PC-3 (cell line): ENCODE data around the gene LTA4H. TPM values are rescaled to one million over a fixed set of nuclear protein-coding genes. Genes with fewer than 3 reads are reported as not detected.

Experiments used
- ATAC-seq: fragments of 200-7000 bp; cut with Tn5 transposase; 2 replicates; pipeline ENCODE4 v1.9.1; 2020; ENCODE audit warnings: mild to moderate bottlenecking, moderate library complexity
- BruUV-seq: library from RNA; stranded (reverse); fragments of 400-500 nt; replicated peaks from 2 replicates; lab custom pipeline; 2021; lab: Mats Ljungman, UMichigan
- CTCF ChIA-PET: fragments of 300-600 bp; sonication (Branson Sonifier 250); formaldehyde crosslinking; loops from one replicate; lab custom pipeline; 2022; ENCODE audit warnings: antibody characterized with exemption; lab: Charles Lee
- POLR2A ChIA-PET: fragments of 300-600 bp; sonication (Branson Sonifier 250); formaldehyde crosslinking; loops from one replicate; lab custom pipeline; 2022; ENCODE audit warnings: antibody characterized with exemption; ENCODE audit not compliant: unreplicated experiment; lab: Charles Lee
- DNase-seq: peaks from one replicate; pipeline ENCODE4 v3.0.0-alpha.2; 2015
- H2AFZ ChIP-seq: fragments of 300-600 bp; sonication (generic); 2 replicates; pipeline ENCODE4 v1.6.0; 2016; ENCODE audit warnings: antibody characterized with exemption, low read length
- H3F3A ChIP-seq: fragments of 300-600 bp; sonication (generic); one replicate; pipeline ENCODE4 v1.6.0; 2017; ENCODE audit warnings: antibody characterized with exemption, low read length, control low read depth, mild to moderate bottlenecking; ENCODE audit not compliant: unreplicated experiment
- H3K27ac ChIP-seq: fragments of 300-600 bp; sonication (generic); 2 replicates; pipeline ENCODE4 v1.5.1; 2016; ENCODE audit warnings: mild to moderate bottlenecking, low read length
- H3K27me3 ChIP-seq: fragments of 300-600 bp; sonication (generic); 2 replicates; pipeline ENCODE4 v1.6.1; 2016; ENCODE audit warnings: low read length, mixed read lengths
- H3K36me3 ChIP-seq: fragments of 300-600 bp; sonication (generic); 2 replicates; pipeline ENCODE4 v1.6.1; 2016; ENCODE audit warnings: low read depth, mixed run types, low read length, mixed read lengths
- H3K4me1 ChIP-seq: fragments of 300-600 bp; sonication (generic); 2 replicates; pipeline ENCODE4 v1.5.1; 2016; ENCODE audit warnings: low read length; ENCODE audit not compliant: insufficient read depth
- H3K4me2 ChIP-seq: fragments of 300-600 bp; sonication (generic); 2 replicates; pipeline ENCODE4 v1.6.0; 2016; ENCODE audit warnings: low read length
- H3K4me3 ChIP-seq: fragments of 300-600 bp; sonication (generic); 2 replicates; pipeline ENCODE4 v1.5.1; 2016; ENCODE audit warnings: mild to moderate bottlenecking, low read length, mixed read lengths
- H3K79me2 ChIP-seq: fragments of 300-600 bp; sonication (generic); 2 replicates; pipeline ENCODE4 v1.6.1; 2017; ENCODE audit warnings: low read length, mixed read lengths
- H3K9ac ChIP-seq: fragments of 300-600 bp; sonication (generic); 2 replicates; pipeline ENCODE4 v1.6.0; 2016; ENCODE audit warnings: mild to moderate bottlenecking, low read length
- H3K9me2 ChIP-seq: fragments of 300-600 bp; sonication (generic); replicated peaks from 2 replicates; pipeline ENCODE4 v1.6.1; 2016; ENCODE audit warnings: mixed run types, low read length, mixed read lengths
- H3K9me3 ChIP-seq: fragments of 300-600 bp; sonication (generic); 2 replicates; pipeline ENCODE4 v1.6.1; 2016; ENCODE audit warnings: low read length, mixed read lengths
- H4K20me1 ChIP-seq: fragments of 300-600 bp; sonication (generic); 2 replicates; pipeline ENCODE4 v1.6.1; 2016; ENCODE audit warnings: low read length, mixed read lengths
- EZH2 ChIP-seq: fragments of 300-600 bp; sonication (generic); IDR thresholded peaks from one replicate; pipeline ENCODE4 v1.6.1; 2017; ENCODE audit warnings: antibody characterized with exemption, mild to moderate bottlenecking, low read length; ENCODE audit not compliant: unreplicated experiment
- EZH2phosphoT487 ChIP-seq: fragments of 300-600 bp; sonication (generic); IDR thresholded peaks from 2 replicates; pipeline ENCODE4 v1.6.1; 2018; ENCODE audit warnings: mild to moderate bottlenecking, antibody characterized with exemption, low read length, borderline replicate concordance
- intact Hi-C: fragments of 100-400 bp; cut with micrococcal nuclease; formaldehyde crosslinking; loops from 2 replicates; pipeline ENCODE4 v1.9.0; 2023
- total RNA-seq: library from RNA; depleted of rRNA; stranded (reverse); fragments of >200 nt; gene quantifications from 2 replicates; pipeline ENCODE4 v1.2.3, GENCODE V29; 2014
- TF ChIP-seq, protein P1 (sequence below): fragments of 300-600 bp; sonication (generic); conservative IDR thresholded peaks from 2 replicates; pipeline ENCODE4 v1.5.1; 2017; ENCODE audit warnings: antibody characterized with exemption, low read depth, mild to moderate bottlenecking, low read length

The LTA4H gene
- total RNA-seq, 1 experiment from 2014 or later = 58.4 TPM

DNA sequence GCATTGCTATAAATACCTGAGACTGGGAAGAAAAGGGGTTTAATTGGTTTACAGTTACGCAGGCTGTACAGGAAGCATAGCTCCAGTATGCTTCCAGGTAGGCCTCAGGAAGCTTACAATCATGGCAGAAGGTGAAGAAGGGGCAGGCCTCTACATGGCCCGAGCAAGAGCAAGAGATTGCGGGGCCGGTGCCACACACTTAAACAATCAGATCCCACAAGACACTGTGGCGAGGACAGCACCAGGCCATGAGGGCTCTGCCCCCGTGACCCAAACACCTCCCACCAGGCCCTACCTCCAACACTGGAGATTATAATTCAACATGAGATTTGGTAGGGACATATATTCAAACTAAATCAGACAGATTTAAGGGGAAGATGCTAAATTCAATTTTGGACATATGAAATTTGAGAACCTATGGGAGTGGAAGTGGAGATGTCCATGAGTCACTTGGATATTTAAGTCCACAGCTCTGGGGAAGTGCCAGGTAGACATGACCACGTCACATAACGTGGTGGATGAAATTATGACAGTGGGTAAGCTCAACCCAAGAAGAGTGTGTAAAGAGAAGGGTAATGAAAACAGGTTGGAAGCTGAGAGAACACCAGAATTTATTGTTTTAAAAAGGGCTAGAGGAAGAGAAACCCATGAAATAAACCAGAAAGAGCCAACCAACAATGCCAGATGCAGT, 1.5 kb upstream of the LTA4H start:
- Histone ChIP-seq H4K20me1 (no peaks in the 10 kb centered on the region), H3K27ac (0 out of 2 replicates have a peak overlapping the region, but pooled peaks have one; percentile 21), H3K36me3 (no peaks in the 10 kb centered on the region), H3K4me3 (no peak overlapping the region), H2AFZ (0 out of 2 replicates have a peak overlapping the region, but pooled peaks have one; percentile 34), H3K4me2 (peak overlapping the region; percentile 35; the same call in 1 of the 2 replicates), H3K9ac (no peak overlapping the region), H3K4me1 (peaks cover 27% of the 10 kb centered on the region), H3K27me3 (no peaks in the 10 kb centered on the region), H3K9me3 (no peaks in the 10 kb centered on the region), H3K79me2 (peaks cover 29% of the 10 kb centered on the region), H3K9me2 (no peaks in the 10 kb centered on the region), H3F3A (no peaks in the 10 kb centered on the region)
- no TSS peak for BruUV-seq
- intact Hi-C loops = no loop called here
- peak; percentile 81 for DNase-seq
- no peak for ATAC-seq
- ChIA-PET CTCF (no interaction called here), POLR2A (no interaction called here)
- TF ChIP-seq EZH2phosphoT487 (no peak), EZH2 (no peak)
- TF ChIP-seq, protein P1, sequence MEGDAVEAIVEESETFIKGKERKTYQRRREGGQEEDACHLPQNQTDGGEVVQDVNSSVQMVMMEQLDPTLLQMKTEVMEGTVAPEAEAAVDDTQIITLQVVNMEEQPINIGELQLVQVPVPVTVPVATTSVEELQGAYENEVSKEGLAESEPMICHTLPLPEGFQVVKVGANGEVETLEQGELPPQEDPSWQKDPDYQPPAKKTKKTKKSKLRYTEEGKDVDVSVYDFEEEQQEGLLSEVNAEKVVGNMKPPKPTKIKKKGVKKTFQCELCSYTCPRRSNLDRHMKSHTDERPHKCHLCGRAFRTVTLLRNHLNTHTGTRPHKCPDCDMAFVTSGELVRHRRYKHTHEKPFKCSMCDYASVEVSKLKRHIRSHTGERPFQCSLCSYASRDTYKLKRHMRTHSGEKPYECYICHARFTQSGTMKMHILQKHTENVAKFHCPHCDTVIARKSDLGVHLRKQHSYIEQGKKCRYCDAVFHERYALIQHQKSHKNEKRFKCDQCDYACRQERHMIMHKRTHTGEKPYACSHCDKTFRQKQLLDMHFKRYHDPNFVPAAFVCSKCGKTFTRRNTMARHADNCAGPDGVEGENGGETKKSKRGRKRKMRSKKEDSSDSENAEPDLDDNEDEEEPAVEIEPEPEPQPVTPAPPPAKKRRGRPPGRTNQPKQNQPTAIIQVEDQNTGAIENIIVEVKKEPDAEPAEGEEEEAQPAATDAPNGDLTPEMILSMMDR = no peak

DNA sequence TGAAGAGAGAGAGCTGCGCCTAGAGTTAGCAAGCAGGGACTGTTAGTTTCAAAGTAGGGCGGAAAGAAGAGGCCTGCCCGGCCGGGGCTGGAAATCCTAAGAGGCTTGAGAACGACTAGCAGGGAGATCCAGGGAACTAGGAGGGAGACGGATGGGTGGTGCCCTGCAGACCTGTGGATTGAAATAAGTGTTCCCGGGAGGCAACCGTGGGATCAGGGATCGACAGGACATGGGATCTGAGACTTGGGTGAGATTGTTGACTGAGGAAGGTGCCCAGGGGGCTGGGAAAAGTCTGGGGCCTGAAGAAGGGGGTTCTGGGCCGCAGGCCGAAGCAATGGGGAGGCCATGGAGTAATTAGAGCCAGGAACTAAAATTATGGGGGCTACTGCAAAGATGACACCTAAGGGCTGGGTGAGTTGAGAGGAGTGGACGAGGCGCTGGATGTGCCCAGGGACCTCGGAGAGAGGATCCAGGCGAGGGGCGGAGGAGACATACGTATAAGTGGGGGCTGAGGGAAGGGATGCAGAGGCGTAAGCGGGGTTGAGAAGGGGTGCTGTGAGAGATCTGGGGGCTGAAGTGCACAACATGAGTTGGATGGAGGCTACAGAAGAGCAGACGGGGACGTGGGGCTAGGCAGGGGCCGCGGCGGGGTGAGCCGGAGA, 635 bp downstream of the LTA4H start:
- no peaks in the 10 kb centered on the region for H3K27me3 ChIP-seq
- H3F3A ChIP-seq = no peaks in the 10 kb centered on the region
- H3K4me1 ChIP-seq = peaks cover 27% of the 10 kb centered on the region
- CTCF ChIA-PET = no interaction called here
- H3K9me3 ChIP-seq = no peaks in the 10 kb centered on the region
- ATAC-seq (peak; percentile 23), DNase-seq (peak; percentile 41)
- no peaks in the 10 kb centered on the region for H3K36me3 ChIP-seq
- POLR2A ChIA-PET = no interaction called here
- intact Hi-C loops = loop anchor here (1.0 kb wide), 1 partner anchor 13 kb away; no protein-coding TSS in a partner anchor
- H3K79me2 ChIP-seq = peaks cover 39% of the 10 kb centered on the region
- no peaks in the 10 kb centered on the region for H3K9me2 ChIP-seq
- H4K20me1 ChIP-seq = no peaks in the 10 kb centered on the region
- peak overlapping the region; percentile 85 for H3K4me2 ChIP-seq
- peak overlapping the region; percentile 91 for H3K4me3 ChIP-seq
- H3K9ac ChIP-seq = peak overlapping the region; percentile 65
- no TSS peak for BruUV-seq
- TF ChIP-seq EZH2phosphoT487 (no peak), EZH2 (no peak)
- TF ChIP-seq, protein P1 = no peak
- H2AFZ ChIP-seq = peak overlapping the region; percentile 89
- H3K27ac ChIP-seq = 0 out of 2 replicates have a peak overlapping the region, but pooled peaks have one; percentile 15
